HG03045 (cell line): ENCODE measurements around the gene PLXNB2.
"Not testable (repeated sequence)": the region's sequence is repeated elsewhere in the genome, so short reads cannot be mapped to it uniquely, and the experiment has no call there.

Experiments used
- ATAC-seq: cut with Tn5 transposase; IDR thresholded peaks from one replicate; pipeline ENCODE4 v1.9.1; 2021; ENCODE audit warnings: mild to moderate bottlenecking, moderate library complexity; ENCODE audit not compliant: unreplicated experiment

PLXNB2 gene

GRCh38 chr22:50281384-50281760 is 26.1 kb downstream of the PLXNB2 start:
- ATAC-seq: no peak

- ATAC-seq: no peak
These were observed 26.6 kb downstream of the PLXNB2 start for GRCh38 chr22:50280708-50281383.

GRCh38 chr22:50280022-50280707 is 27.3 kb downstream of the PLXNB2 start:
- no peak for ATAC-seq

- no peak for ATAC-seq
These were observed 28.4 kb downstream of the PLXNB2 start for GRCh38 chr22:50278956-50279619.

GRCh38 chr22:50278461-50278860 is 29.0 kb downstream of the PLXNB2 start:
- no peak for ATAC-seq

GRCh38 chr22:50277761-50278160 is 29.7 kb downstream of the PLXNB2 start:
- no peak for ATAC-seq

GRCh38 chr22:50276143-50276542 is 31.3 kb downstream of the PLXNB2 start:
- peak; percentile 56 for ATAC-seq

GRCh38 chr22:50275181-50276055 is 32.0 kb downstream of the PLXNB2 start:
- ATAC-seq: no peak

- ATAC-seq: no peak
These were observed 32.7 kb downstream of the PLXNB2 start for GRCh38 chr22:50274771-50275170.

GRCh38 chr22:50274311-50274710 is 33.1 kb downstream of the PLXNB2 start:
- ATAC-seq: no peak

GRCh38 chr22:50273781-50274180 is 33.7 kb downstream of the PLXNB2 start:
- not testable (repeated sequence) for ATAC-seq

GRCh38 chr22:50273352-50273751 is 34.1 kb downstream of the PLXNB2 start:
- not testable (repeated sequence) for ATAC-seq

GRCh38 chr22:50272044-50272802 is 35.2 kb downstream of the PLXNB2 start:
- ATAC-seq: no peak

- no peak for ATAC-seq
These were observed 35.9 kb downstream of the PLXNB2 start for GRCh38 chr22:50271519-50271970.

GRCh38 chr22:50270666-50271394 is 36.6 kb downstream of the PLXNB2 start:
- no peak for ATAC-seq

- peak; percentile 36 for ATAC-seq
These were observed 37.3 kb downstream of the PLXNB2 start, which contains the start of gene MAPK11 for GRCh38 chr22:50269970-50270665. Gene MAPK11, minus strand, starts transcription at chr22:50270380. Its CDS starts 88 bp downstream, at chr22:50270292.

GRCh38 chr22:50269573-50269969 is 37.9 kb downstream of the PLXNB2 start:
- ATAC-seq: no peak

- no peak for ATAC-seq
These were observed 38.8 kb downstream of the PLXNB2 start for GRCh38 chr22:50268655-50269113.
